Memory B cell (primary cell): ENCODE data around the gene LRCH3.

Source experiments
- ATAC-seq: fragments of 150-1000 bp; cut with Tn5 transposase; 2 replicates; pipeline ENCODE4 v1.10.0; 2021; ENCODE audit warnings: low read depth, mild to moderate bottlenecking, moderate library complexity
- DNase-seq, 2 donors: peaks; one replicate each; pipeline ENCODE4 v3.0.0; 2022; ENCODE audit warnings: low spot score in 2 of 2
- H3K27ac Mint-ChIP-seq: one replicate; pipeline ENCODE4 v1.8.0; 2022; ENCODE audit warnings: mild to moderate bottlenecking, moderate library complexity, mixed read lengths
- H3K27me3 Mint-ChIP-seq: one replicate; pipeline ENCODE4 v1.8.0; 2022; ENCODE audit warnings: mixed read lengths
- H3K36me3 Mint-ChIP-seq: one replicate; pipeline ENCODE4 v1.8.0; 2022; ENCODE audit warnings: mild to moderate bottlenecking, mixed read lengths
- H3K4me1 Mint-ChIP-seq: one replicate; pipeline ENCODE4 v1.8.0; 2022; ENCODE audit warnings: mixed read lengths
- H3K4me3 Mint-ChIP-seq: one replicate; pipeline ENCODE4 v1.8.0; 2022; ENCODE audit warnings: mild to moderate bottlenecking, moderate library complexity, mixed read lengths
- H3K9me3 Mint-ChIP-seq: one replicate; pipeline ENCODE4 v1.8.0; 2022; ENCODE audit warnings: mixed read lengths

LRCH3 gene

DNA sequence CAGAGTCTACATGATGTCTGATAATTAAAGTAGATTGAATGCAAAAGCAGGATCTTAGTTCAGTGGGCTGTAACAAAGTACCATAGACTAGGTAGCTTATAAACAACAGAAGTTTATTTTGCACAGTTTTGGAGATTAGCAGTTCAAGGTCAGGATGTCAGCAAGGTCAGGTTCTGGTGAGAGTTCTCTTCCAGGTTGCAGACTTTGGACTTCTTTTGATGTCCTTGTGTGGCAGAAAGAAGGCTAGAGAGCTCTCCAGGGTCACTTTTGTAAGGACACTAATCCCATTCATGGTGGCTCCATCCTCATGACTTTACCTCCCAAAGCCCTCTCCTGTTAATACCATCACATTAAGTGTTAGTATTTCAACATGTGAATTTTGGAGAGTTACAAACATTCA lies 29.3 kb upstream of the LRCH3 start:
- ATAC-seq (no peak), DNase-seq (no peak)
- H3K27ac Mint-ChIP-seq: no peak overlapping the region
- H3K4me1 Mint-ChIP-seq: no peaks in the 10 kb centered on the region
- H3K9me3 Mint-ChIP-seq: no peaks in the 10 kb centered on the region
- H3K4me3 Mint-ChIP-seq: no peak overlapping the region
- H3K27me3 Mint-ChIP-seq: no peaks in the 10 kb centered on the region
- peaks cover 11% of the 10 kb centered on the region for H3K36me3 Mint-ChIP-seq

DNA sequence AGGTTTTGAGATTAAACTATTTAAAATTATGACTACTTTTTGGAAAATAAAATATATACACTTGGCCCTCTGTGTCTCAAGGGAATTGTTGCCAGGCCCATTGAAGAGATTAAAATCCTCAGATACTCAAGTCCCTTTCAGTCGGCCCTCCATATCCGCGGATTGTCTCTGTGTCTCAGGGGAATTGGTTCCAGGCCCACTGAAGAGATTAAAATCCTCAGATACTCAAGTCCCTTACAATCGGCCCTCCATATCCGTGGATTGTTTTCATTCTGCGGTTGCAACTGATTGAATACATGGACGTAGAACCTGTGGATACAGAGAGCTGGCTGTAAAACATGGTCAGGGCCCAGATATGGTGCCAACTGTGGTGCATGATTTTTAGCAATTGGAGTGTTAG lies 15.7 kb upstream of the LRCH3 start:
- DNase-seq (no peak), ATAC-seq (no peak)
- H3K27me3 Mint-ChIP-seq: no peaks in the 10 kb centered on the region
- peak overlapping the region; percentile 33 for H3K27ac Mint-ChIP-seq
- peaks cover 19% of the 10 kb centered on the region for H3K4me1 Mint-ChIP-seq
- peaks cover 40% of the 10 kb centered on the region for H3K36me3 Mint-ChIP-seq
- H3K4me3 Mint-ChIP-seq: no peak overlapping the region
- no peaks in the 10 kb centered on the region for H3K9me3 Mint-ChIP-seq

DNA sequence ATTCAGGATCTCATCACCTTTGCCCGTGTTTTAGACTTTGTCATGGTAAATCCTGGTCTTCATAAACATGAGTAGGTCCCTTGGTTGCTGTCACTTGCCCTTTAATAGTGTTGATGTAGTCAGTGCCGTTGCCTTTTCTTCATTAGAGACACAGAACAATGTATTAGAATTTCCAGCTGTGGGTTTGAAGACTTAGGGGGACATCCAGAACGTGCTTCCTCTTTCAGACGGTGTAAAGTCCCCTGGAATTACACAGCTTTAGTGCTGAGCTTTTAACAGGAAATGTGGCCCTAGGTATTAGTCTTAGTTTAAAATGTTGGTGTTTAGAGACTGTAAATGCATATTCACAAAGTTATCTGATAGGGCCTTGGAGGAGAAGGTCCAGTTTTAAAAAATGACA lies 8.8 kb upstream of the LRCH3 start:
- Mint-ChIP-seq H3K36me3 (peaks cover 18% of the 10 kb centered on the region), H3K4me1 (peaks cover 16% of the 10 kb centered on the region), H3K27ac (peak overlapping the region; percentile 89), H3K4me3 (no peak overlapping the region), H3K9me3 (no peaks in the 10 kb centered on the region), H3K27me3 (no peaks in the 10 kb centered on the region)
- DNase-seq: peak in 1 of 2 donors; percentile 54
- ATAC-seq: peak; percentile 96

DNA sequence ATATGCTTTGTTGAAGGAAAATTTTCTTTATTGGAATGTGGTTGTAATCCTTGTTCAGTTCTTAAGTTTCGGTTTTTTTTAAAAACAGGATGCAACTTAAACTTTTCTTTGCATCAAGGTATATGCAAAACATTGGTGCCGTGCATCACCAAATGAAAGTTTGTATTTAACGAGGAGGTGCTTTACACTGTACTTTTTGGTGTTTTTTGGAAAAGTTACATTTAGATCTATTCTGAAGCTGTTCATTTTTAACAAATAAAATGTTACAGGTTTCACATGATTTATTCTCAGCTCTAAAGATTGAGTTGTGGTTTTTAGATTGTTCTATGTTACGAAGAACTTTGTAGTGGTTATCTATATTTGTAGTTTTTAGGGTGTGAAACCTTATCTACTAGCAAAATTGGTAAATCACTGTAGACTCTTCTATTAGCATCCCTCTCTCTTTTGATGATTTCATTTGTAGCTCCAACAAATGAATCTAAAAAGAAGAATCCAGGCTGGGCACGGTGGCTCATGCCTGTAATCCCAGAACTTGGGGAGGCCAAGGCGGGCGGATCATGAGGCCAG lies 7.0 kb upstream of the LRCH3 start:
- no peaks in the 10 kb centered on the region for H3K9me3 Mint-ChIP-seq
- H3K36me3 Mint-ChIP-seq: peaks cover 10% of the 10 kb centered on the region
- ATAC-seq: no peak

DNA sequence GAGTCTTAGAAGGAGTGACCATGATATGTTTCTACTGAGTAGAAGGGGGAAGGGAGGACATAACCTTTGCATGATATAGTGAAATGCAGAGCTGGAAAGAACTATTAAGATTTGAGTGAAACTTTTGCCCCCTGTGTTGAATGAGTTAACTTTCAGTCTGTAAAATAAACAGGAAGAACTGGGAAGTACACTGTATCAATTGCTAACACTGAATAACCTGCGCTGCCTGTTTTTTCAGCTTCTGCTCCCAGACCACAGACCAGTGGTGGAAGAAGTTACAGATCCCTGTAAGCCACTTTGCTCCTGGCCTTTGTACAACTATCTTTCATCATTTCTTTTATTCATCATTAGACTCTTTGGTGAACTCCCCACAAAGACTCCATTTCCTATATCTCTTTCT lies 3.6 kb upstream of the LRCH3 start:
- H3K4me3 Mint-ChIP-seq: no peak overlapping the region

More for the DNA sequence above, 7.0 kb upstream of the LRCH3 start:
- no peak for DNase-seq
- peak overlapping the region; percentile 90 for H3K27ac Mint-ChIP-seq
- peaks cover 16% of the 10 kb centered on the region for H3K4me1 Mint-ChIP-seq
- no peaks in the 10 kb centered on the region for H3K27me3 Mint-ChIP-seq
- H3K4me3 Mint-ChIP-seq: peak overlapping the region; percentile 43

DNA sequence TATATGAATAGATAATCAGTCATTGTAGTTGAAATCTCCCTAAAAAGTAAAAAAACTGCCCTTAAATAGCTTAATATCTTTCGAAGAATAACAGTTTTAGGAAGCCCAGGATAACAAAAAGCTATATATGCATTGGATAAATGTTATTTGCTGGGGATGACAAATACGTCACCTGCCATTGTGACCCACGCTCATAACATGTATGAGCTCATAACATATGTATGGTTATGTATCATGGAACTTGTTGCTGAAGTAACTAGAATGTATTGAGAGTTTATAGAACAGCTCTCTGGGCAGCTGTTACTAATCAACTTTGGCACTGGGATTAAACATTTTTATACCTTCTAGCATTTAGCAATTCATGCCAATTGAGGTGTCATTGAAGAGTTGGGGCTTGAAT lies 1.7 kb upstream of the LRCH3 start:
- DNase-seq: no peak
- Mint-ChIP-seq H3K36me3 (no peaks in the 10 kb centered on the region), H3K9me3 (no peaks in the 10 kb centered on the region), H3K4me3 (no peak overlapping the region), H3K4me1 (peaks cover 21% of the 10 kb centered on the region), H3K27me3 (no peaks in the 10 kb centered on the region), H3K27ac (peak overlapping the region; percentile 91)
- ATAC-seq: no peak

More for the DNA sequence above, 3.6 kb upstream of the LRCH3 start:
- Mint-ChIP-seq H3K9me3 (no peaks in the 10 kb centered on the region), H3K27me3 (no peaks in the 10 kb centered on the region), H3K4me1 (peaks cover 20% of the 10 kb centered on the region), H3K36me3 (peaks cover 1% of the 10 kb centered on the region), H3K27ac (no peak overlapping the region)
- DNase-seq (no peak), ATAC-seq (no peak)

DNA sequence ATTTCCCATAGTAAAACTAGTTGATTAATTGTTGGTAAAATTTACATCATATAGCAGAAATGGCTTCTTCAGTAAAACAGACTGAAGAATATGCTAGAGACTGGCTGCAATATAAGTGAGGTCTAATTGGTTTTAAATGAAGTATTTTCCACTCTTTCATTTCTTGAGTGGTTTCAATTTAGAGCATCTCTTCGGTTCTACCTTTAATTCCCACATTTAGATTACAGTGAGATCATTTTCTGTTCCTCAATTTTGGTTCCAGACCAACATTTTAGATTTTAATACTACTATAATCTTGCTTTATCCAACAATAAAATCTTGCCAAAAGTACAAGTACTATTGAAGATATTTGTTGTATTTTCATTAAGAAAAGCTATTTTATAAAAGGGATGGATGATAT lies 1.0 kb upstream of the LRCH3 start:
- peak overlapping the region; percentile 91 for H3K27ac Mint-ChIP-seq
- peaks cover 20% of the 10 kb centered on the region for H3K4me1 Mint-ChIP-seq
- DNase-seq: no peak
- no peaks in the 10 kb centered on the region for H3K9me3 Mint-ChIP-seq
- no peaks in the 10 kb centered on the region for H3K27me3 Mint-ChIP-seq
- no peaks in the 10 kb centered on the region for H3K36me3 Mint-ChIP-seq
- no peak for ATAC-seq
- H3K4me3 Mint-ChIP-seq: peak overlapping the region; percentile 92

DNA sequence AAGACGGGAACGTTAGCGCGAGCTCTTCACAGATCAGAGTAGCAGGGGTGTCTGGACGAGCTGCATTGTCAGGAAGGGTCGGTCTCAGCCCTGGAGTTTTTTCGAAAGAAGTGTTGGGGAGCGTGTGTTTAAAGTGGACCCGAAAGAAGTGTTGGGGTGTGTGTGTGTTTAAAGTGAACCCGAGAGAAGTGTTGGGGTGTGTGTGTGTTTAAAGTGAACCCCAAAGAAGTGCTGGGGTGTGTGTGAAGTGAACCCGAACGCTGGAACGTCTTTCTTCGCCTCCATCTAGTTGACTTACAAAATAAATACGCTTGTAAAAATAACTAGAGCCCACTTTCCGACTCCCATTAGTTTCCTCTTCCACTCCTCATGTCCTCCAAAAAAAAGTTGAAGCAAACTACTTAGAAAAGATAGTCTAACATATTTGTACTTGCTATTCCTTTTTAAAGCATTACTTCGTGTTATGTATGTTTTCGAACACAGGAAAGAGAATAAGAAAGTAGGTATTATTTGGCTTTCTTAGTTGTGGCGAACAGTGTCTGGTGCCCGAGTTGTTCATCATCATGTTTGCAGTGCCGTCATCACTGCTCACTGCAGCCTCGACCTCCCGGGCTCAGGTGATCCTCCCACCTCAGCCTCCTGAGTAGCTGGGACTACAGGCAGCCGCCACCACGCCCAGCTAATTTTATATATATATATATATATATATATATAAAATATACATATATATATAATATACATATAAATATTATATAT lies 1.0 kb downstream of the LRCH3 start:
- H3K4me3 Mint-ChIP-seq: peak overlapping the region; percentile 92
- no peaks in the 10 kb centered on the region for H3K27me3 Mint-ChIP-seq
- peak overlapping the region; percentile 91 for H3K27ac Mint-ChIP-seq
- H3K36me3 Mint-ChIP-seq: peaks cover 2% of the 10 kb centered on the region
- H3K9me3 Mint-ChIP-seq: no peaks in the 10 kb centered on the region
- no peak for DNase-seq
- peaks cover 35% of the 10 kb centered on the region for H3K4me1 Mint-ChIP-seq
- peak; percentile 38 for ATAC-seq

DNA sequence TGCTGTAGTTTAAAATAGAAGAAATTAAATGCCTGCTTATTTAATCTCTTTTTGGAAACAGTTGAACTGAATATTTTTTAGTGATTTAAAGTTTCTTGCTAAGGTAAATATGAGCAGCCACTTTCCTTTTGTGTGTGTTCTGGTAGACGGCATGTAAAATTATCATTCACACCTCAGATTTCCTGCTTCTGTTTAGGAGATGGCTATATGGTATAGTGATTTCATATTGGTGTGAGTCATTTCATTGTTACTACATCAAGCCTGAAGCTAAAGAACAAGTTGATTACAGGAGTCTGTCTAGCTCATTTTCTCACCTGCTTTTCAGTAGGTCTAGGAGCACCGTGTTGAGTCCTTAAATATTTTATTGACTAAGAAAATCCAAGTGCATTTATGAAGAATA lies 2.2 kb downstream of the LRCH3 start:
- Mint-ChIP-seq H3K36me3 (peaks cover 3% of the 10 kb centered on the region), H3K4me1 (peaks cover 43% of the 10 kb centered on the region), H3K4me3 (peak overlapping the region; percentile 67), H3K27ac (peak overlapping the region; percentile 76), H3K9me3 (no peaks in the 10 kb centered on the region), H3K27me3 (no peaks in the 10 kb centered on the region)
- no peak for DNase-seq
- ATAC-seq: no peak

DNA sequence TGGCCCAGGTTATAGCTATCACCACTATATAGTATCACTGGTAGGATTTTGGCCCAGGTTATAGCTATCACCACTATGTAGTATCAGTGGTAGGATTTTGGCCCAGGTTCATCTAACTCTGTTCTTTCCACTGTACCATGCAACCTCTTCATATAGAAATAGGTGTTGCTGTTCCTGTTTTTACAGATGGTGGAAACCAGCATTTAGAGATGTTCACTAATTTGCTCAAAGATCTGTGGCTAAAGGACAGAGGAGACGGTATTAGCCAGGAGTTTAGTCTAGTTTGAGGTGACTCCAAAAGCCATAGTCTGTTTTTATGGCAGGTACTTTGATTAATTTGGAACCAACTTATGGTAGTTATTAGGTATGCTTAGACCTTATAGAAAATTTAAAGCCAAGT lies 3.1 kb downstream of the LRCH3 start:
- peaks cover 50% of the 10 kb centered on the region for H3K4me1 Mint-ChIP-seq
- DNase-seq (no peak), ATAC-seq (no peak)
- no peaks in the 10 kb centered on the region for H3K9me3 Mint-ChIP-seq
- H3K27me3 Mint-ChIP-seq: no peaks in the 10 kb centered on the region
- peaks cover 3% of the 10 kb centered on the region for H3K36me3 Mint-ChIP-seq
- peak overlapping the region; percentile 83 for H3K27ac Mint-ChIP-seq
- no peak overlapping the region for H3K4me3 Mint-ChIP-seq

DNA sequence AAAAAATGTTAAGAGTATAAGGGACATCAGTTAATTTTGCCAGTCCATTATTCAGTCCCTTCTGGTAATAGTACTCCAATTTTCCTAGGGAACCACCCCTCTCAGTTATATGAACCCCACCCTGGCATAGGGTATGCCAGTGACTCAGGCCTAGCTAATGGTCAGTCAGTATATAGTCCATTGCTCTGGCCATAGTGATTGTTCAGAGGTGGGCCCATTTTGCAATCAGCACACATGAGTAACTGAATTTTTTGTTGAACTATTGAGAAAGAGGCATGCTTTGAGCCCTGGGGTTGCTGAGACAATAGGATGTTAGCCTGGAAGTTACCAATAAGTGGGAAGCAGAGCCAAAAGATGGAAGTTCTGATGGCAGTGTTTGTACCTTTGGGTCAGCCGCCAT lies 4.1 kb downstream of the LRCH3 start:
- no peak for ATAC-seq
- peaks cover 3% of the 10 kb centered on the region for H3K36me3 Mint-ChIP-seq
- H3K4me1 Mint-ChIP-seq: peaks cover 46% of the 10 kb centered on the region
- no peak overlapping the region for H3K4me3 Mint-ChIP-seq
- H3K9me3 Mint-ChIP-seq: no peaks in the 10 kb centered on the region
- H3K27ac Mint-ChIP-seq: peak overlapping the region; percentile 83
- no peak for DNase-seq
- no peaks in the 10 kb centered on the region for H3K27me3 Mint-ChIP-seq

DNA sequence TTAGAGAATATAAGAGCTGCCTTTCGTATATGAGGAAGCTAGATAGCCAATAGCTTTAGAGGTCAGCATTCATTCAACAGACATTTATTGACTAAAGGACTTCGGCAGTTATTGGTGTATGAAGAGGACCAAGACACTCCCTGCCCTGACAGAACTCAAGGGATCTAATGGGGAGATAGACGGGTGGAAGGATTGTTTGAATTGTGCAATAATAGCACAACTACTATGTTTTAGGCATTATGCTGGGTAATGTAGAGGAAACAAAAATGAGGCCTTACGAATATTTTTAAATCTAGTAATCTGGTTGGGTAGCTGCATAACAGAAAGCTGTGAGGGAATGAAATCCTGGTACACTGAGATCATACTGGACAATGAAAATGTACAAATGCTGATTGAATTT lies 5.0 kb downstream of the LRCH3 start:
- H3K4me3 Mint-ChIP-seq: no peak overlapping the region
- H3K27me3 Mint-ChIP-seq: no peaks in the 10 kb centered on the region
- no peaks in the 10 kb centered on the region for H3K9me3 Mint-ChIP-seq
- no peak for ATAC-seq
- peak overlapping the region; percentile 60 for H3K27ac Mint-ChIP-seq
- H3K4me1 Mint-ChIP-seq: peaks cover 49% of the 10 kb centered on the region
- no peak for DNase-seq
- H3K36me3 Mint-ChIP-seq: peaks cover 3% of the 10 kb centered on the region

DNA sequence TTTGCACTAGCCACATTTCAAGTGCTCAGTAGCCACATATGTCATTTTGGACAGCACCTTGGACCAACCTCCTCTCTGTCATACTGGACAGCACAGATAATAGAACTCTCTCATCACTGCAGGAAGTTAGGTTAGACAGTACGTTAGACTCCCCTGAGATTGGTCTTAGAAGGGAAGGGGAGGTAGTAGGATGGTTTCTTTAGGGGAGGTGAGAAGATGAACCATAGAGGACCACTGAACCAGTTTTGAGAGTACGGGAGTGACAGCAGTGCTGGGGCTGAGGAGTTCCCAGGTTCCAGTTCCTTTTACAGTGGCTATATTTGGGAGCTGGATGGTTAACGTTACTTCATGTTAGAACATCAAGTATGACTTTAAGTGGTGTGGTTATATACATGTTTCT lies 7.8 kb downstream of the LRCH3 start:
- no peak overlapping the region for H3K4me3 Mint-ChIP-seq
- peaks cover 56% of the 10 kb centered on the region for H3K4me1 Mint-ChIP-seq
- peak overlapping the region; percentile 81 for H3K27ac Mint-ChIP-seq
- DNase-seq (no peak), ATAC-seq (peak; percentile 19)
- H3K9me3 Mint-ChIP-seq: no peaks in the 10 kb centered on the region
- no peaks in the 10 kb centered on the region for H3K27me3 Mint-ChIP-seq
- H3K36me3 Mint-ChIP-seq: peaks cover 3% of the 10 kb centered on the region

DNA sequence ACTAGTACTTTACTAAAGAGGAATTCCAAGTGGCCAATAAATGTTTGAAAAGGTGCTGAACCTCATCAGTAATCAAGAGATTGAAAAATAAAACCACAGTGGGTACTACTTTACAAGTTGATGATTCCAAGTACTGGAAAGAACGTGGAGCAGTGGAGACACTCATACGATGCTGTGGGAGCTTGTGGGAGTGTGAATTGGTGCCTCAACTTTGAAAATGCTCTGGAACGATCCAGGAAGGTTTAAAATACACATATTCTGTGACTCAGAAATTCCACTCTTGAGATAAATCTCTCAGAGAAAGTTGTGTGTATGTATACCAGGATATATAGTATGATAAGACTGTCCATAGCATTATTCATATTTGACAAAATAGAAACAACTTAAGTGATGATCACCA lies 9.3 kb downstream of the LRCH3 start:
- Mint-ChIP-seq H3K27me3 (no peaks in the 10 kb centered on the region), H3K4me1 (peaks cover 48% of the 10 kb centered on the region), H3K27ac (peak overlapping the region; percentile 40), H3K9me3 (no peaks in the 10 kb centered on the region), H3K36me3 (peaks cover 3% of the 10 kb centered on the region), H3K4me3 (no peak overlapping the region)
- ATAC-seq (no peak), DNase-seq (no peak)
